Measurements from ENCODE around the gene PITRM1. TPM values are rescaled to one million over a fixed set of nuclear protein-coding genes. Genes with fewer than 3 reads are reported as not detected.

The PITRM1 gene
- polyA plus RNA-seq, 1 donor (not counting 4 experiments of a cell fraction or from before 2014, with no cell fraction given) = 47.2 TPM

- Histone ChIP-seq H3K4me3 (ENCODE audit: control insufficient read depth in 2 of 3, extremely low read depth in 1 of 3, insufficient read depth in 2 of 3, low read depth in 1 of 3, low read length in 3 of 3) (no peak overlapping the region), H3K27ac (ENCODE audit: control insufficient read depth, insufficient read depth, low read length) (no peak overlapping the region), H3K27me3 (ENCODE audit: control insufficient read depth, extremely low read depth, insufficient read depth, low read length) (no peaks in the 10 kb centered on the region), H3K9ac (ENCODE audit: control insufficient read depth, extremely low read depth, insufficient read depth, low read length) (no peak overlapping the region), H3K79me2 (ENCODE audit: control insufficient read depth, insufficient read depth, low read length) (peaks cover 5% of the 10 kb centered on the region), H3K9me3 (ENCODE audit: control insufficient read depth, low read depth, low read length) (no peaks in the 10 kb centered on the region), H3K4me2 (ENCODE audit: control insufficient read depth, extremely low read depth, insufficient read depth, low read depth, low read length) (no peak overlapping the region), H3K4me1 (ENCODE audit: control insufficient read depth, extremely low read depth, insufficient read depth, low read length) (peaks cover 13% of the 10 kb centered on the region), H3K36me3 (ENCODE audit: control insufficient read depth in 2 of 2, extremely low read depth in 1 of 2, insufficient read depth in 2 of 2, low read length in 2 of 2) (peaks cover 33 to 58% of the 10 kb centered on the region in 2 experiments), H2AFZ (ENCODE audit: control insufficient read depth, low read length) (no peak overlapping the region), H3K9me1 (ENCODE audit: control insufficient read depth, extremely low read depth, insufficient read depth, low read length) (peaks cover 3% of the 10 kb centered on the region), H4K20me1 (ENCODE audit: control insufficient read depth, extremely low read depth, insufficient read depth, low read length) (no peaks in the 10 kb centered on the region)
- FAIRE-seq = no peak
- TF ChIP-seq EZH2 (IDR thresholded peaks at IDR 0.05; ENCODE audit: low read length) = no peak
- TF ChIP-seq CTCF (optimal IDR thresholded peaks at IDR 0.05 in 1 of 3, IDR thresholded peaks at IDR 0.05 in 1 of 3, conservative IDR thresholded peaks at IDR 0.05 in 1 of 3; ENCODE audit: extremely low read depth in 1 of 3, insufficient read depth in 2 of 3, low read length in 3 of 3) = no peak
- dilution Hi-C loops (cut with MboI; ENCODE audit: extremely low pct_ligation_motif_present, low sequenced_read_pairs) = no loop called here
- no peak for DNase-seq (ENCODE audit: low read depth, low spot score)
Observed at GRCh38 chr10:3125527-3126170, 46.9 kb downstream of the PITRM1 start.

GRCh38 chr10:3124412-3125175, 48.0 kb downstream of the PITRM1 start:
- H3K27me3 ChIP-seq (ENCODE audit: control insufficient read depth, extremely low read depth, insufficient read depth, low read length) = no peaks in the 10 kb centered on the region
- DNase-seq (ENCODE audit: low read depth, low spot score) (no peak), FAIRE-seq (no peak)
- H3K9me3 ChIP-seq (ENCODE audit: control insufficient read depth, low read depth, low read length) = no peaks in the 10 kb centered on the region
- H3K36me3 ChIP-seq (ENCODE audit: control insufficient read depth in 2 of 2, extremely low read depth in 1 of 2, insufficient read depth in 2 of 2, low read length in 2 of 2) = peaks cover 31 to 51% of the 10 kb centered on the region in 2 experiments
- dilution Hi-C loops (cut with MboI; ENCODE audit: extremely low pct_ligation_motif_present, low sequenced_read_pairs) = no loop called here
- H2AFZ ChIP-seq (ENCODE audit: control insufficient read depth, low read length) = no peak overlapping the region
- H4K20me1 ChIP-seq (ENCODE audit: control insufficient read depth, extremely low read depth, insufficient read depth, low read length) = no peaks in the 10 kb centered on the region
- H3K4me3 ChIP-seq (ENCODE audit: control insufficient read depth in 2 of 3, extremely low read depth in 1 of 3, insufficient read depth in 2 of 3, low read depth in 1 of 3, low read length in 3 of 3) = no peak overlapping the region
- no peak for TF ChIP-seq CTCF (optimal IDR thresholded peaks at IDR 0.05 in 1 of 3, IDR thresholded peaks at IDR 0.05 in 1 of 3, conservative IDR thresholded peaks at IDR 0.05 in 1 of 3; ENCODE audit: extremely low read depth in 1 of 3, insufficient read depth in 2 of 3, low read length in 3 of 3)
- TF ChIP-seq EZH2 (IDR thresholded peaks at IDR 0.05; ENCODE audit: low read length) = no peak
- no peak overlapping the region for H3K27ac ChIP-seq (ENCODE audit: control insufficient read depth, insufficient read depth, low read length)
- peaks cover 3% of the 10 kb centered on the region for H3K9me1 ChIP-seq (ENCODE audit: control insufficient read depth, extremely low read depth, insufficient read depth, low read length)
- no peak overlapping the region for H3K4me2 ChIP-seq (ENCODE audit: control insufficient read depth, extremely low read depth, insufficient read depth, low read depth, low read length)
- peaks cover 3% of the 10 kb centered on the region for H3K79me2 ChIP-seq (ENCODE audit: control insufficient read depth, insufficient read depth, low read length)
- H3K4me1 ChIP-seq (ENCODE audit: control insufficient read depth, extremely low read depth, insufficient read depth, low read length) = peaks cover 13% of the 10 kb centered on the region
- no peak overlapping the region for H3K9ac ChIP-seq (ENCODE audit: control insufficient read depth, extremely low read depth, insufficient read depth, low read length)

All from keratinocyte (primary cell).